HG03175 (cell line): Measurements from ENCODE around the gene PRADC1.
"Not testable (repeated sequence)": the region's sequence is repeated elsewhere in the genome, so short reads cannot be mapped to it uniquely, and the experiment has no call there.

ENCODE experiments used
- ATAC-seq: cut with Tn5 transposase; IDR thresholded peaks from one replicate; pipeline ENCODE4 v1.9.1; 2021; ENCODE audit warnings: mild to moderate bottlenecking, moderate library complexity; ENCODE audit not compliant: unreplicated experiment

PRADC1 gene

DNA sequence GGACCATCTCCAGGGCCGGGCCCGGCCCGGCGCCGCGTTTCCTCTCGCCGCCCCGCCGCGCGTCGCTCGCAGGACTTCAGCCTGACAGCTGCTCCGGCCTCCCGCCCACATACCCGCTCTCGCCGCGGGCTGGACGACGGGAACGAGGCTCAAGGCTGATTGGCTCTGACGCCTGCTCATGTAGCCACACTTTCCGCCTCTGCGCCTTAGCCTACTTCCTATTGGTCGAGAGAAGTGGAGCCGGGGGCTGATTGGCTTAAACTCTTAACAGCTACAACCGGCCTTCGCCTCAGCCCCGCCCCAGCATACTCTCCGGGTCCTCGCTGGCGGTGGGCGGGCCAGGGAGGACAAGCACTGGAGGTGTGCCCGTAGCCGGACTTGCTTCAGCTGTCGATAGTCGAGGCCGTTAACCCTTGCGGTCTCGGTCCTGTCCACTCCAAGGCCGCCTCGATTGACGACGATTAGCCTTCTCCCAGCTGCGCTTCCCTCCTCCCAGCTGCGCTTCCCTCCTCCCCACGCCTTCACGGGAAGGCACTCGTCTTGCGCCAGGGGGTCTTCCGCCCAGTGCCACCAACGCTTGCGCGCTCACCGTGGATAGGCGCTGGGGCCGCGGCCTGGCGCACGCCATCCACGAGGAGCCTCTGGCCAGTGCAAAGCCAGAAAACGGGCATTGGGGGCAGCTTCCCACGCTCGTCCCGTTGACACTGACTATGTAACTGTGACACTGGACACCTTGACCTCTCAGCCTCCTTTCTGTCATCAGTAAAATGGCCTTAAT lies at the start of gene PRADC1:
PRADC1 (minus strand) TSS at position 86 of the 778 bp plus-strand sequence; CDS start at position 7, 79 bp downstream.
- peak; percentile 91 for ATAC-seq

DNA sequence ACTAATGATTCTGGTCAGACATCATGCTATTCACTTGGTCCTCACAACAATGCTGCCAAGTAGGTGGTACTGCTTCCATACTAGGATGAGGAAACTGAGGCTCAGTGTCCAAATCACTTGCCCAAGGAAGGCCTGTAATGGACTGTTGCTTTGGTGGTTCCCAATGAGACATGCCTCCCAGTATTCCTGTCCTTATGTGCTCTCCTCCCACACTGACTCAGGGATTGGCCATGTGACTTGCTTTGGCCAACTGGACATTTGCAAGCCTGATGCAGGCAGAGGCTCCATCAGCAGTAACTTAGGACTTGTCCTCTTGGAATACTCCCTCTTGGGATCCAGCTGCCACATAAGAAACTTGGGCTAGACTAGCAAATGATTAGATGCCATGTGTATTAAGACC lies 48.2 kb upstream of the PRADC1 start:
- ATAC-seq = no peak

DNA sequence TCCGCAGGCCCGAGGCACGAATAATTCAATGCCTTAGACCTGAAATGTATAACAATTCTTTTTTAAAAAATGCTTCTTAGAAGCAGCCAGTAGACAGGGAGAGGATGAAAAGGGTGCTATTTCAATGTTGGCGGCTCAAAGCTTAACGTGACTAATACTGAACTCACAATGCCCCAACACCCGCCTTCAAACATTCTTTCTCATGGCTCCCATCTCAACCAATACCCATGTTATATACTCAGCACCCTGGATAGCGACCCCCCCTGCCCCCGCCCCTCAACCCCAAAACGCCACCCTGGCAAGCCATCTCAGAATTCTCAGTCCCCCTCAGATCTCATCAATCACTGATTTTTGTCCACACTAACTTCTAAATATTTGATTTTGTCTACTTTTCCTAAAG lies 46.8 kb upstream of the PRADC1 start:
- ATAC-seq = no peak

DNA sequence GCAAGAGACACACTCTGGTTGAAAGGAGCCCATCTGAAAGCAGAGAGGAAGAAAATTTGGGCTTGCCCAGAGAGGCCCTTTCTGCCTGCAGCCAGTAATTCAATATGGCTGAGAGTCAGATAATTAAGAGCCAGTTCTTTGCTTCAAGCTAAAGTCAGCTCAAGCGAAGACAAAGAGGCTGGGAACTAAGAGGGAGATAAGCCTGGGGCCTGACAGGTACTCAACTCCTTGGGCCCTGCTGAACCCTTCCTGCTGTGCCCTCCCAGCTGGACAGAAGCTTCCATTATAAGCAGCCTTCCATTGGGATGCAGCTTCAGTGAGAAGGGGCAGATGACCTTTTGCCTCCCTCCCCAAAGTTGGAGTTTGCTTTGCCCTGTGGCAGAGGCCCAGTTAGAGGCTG lies 39.2 kb upstream of the PRADC1 start:
- ATAC-seq = no peak

DNA sequence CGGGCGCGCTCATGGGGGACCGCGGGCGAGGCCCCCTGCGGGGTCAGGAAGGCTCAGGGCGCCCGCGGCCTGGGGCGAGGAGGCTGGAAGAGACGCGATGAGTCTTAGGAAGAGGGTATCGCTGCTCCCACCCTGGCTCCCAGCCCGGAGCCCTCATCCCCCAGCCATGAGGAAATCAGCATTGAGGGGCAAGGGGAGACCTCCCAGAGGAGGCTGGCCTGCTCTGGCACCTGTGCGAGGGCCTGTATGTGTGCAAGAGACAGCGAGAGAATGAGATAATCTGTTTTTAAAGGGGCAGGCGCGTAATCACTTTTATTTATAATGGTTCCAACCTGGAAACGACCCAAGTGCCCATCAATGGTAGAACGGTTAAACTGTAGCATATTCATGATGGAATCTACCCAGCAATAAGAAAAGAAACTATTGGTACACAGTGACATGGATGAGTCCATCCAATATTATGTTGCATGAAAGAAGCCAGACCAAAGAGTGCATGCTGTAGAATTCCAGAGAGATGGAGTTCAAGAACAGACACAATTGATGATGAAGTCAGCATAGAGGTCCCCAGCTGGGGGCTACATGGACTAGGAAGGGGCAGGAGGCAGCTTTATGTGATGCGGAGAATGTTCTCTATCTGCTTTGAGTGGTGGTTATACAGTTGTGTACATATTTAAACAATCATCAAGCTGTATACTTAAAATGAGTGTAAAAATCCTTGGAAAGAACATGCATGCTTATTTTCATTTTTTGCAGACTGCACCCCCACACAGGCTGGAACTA lies 36.8 kb upstream of the PRADC1 start:
- peak; percentile 18 for ATAC-seq

DNA sequence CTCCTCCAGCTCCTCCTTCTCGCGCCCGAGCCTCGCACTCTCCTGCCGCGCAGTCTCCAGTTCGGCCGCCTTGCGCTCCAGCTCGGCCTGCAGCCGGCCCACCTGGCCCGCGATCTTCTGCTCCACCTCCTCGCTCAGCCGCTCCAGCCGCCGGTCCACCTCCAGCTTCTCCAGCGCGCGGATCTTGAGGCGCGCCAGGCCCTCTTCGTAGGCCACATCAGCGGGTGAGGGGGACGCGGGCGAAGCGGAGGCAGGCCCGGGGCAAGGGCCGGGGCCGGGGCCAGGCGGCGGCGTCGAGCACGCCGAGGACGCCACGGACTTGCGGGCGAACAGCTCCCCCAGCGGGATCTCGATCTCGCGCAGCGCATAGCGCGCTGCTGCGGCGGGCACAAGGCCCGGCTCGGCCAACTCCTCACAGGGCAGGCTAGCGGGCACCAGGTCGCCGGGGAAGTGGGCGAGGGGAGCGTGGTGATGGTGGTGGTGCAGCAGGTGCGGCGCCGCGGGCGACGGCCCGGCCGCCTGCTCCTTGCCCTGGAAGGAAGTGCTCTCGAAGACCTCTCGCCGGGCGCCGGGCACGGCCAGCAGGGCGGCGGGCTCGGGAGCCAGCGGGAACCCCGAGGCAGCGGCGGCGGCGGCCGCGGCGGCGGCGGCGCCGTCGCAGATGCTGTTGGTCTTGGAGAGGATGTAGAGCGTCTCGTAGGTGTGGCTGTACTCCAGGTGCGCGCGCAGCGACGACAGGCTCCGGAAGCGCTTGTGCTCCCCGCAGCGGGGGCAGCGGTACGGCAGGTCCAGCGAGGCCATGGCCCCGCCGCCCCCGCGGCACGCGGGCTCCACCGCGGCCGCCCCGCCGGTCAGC lies 36.0 kb upstream of the PRADC1 start:
- ATAC-seq = peak; percentile 84

DNA sequence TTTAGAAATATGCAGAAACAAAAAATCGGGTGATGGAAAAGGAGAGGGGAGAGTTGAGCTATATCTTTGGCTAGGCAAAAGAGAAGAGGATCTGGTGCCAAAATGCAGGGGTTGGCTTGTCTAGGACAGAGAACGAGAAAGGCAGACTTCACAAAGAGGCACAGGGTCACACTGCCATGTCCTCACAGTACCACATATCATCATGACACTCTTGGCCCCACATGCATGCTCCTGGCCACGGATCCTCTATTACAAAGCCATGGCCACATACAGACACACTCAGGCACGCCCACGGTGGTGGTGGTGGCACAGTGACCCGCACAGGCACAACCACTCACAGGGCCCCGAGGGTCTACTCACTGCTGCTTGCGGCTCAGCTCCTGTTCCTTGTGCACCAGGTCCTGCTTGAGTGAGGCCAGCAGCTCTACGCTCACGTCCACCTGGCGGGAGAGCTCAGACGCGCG lies 35.4 kb upstream of the PRADC1 start:
- no peak for ATAC-seq

DNA sequence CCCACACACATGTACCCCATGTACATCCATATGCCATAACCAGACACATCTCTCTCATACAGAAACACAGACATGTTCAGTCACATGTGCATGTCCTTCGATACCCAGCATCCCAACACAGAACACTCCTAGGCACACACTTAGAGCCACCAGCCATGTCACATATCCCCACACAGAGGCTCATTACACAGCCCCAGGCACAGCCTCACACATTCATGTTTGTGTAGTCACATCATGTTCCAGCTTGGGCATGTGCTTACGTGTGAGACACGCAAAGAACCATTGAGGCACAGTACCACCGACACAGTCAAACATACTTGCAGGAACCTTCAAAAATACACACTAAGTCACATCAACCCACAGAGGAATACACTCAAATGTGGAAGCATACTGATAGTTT lies 34.0 kb upstream of the PRADC1 start:
- ATAC-seq = no peak

DNA sequence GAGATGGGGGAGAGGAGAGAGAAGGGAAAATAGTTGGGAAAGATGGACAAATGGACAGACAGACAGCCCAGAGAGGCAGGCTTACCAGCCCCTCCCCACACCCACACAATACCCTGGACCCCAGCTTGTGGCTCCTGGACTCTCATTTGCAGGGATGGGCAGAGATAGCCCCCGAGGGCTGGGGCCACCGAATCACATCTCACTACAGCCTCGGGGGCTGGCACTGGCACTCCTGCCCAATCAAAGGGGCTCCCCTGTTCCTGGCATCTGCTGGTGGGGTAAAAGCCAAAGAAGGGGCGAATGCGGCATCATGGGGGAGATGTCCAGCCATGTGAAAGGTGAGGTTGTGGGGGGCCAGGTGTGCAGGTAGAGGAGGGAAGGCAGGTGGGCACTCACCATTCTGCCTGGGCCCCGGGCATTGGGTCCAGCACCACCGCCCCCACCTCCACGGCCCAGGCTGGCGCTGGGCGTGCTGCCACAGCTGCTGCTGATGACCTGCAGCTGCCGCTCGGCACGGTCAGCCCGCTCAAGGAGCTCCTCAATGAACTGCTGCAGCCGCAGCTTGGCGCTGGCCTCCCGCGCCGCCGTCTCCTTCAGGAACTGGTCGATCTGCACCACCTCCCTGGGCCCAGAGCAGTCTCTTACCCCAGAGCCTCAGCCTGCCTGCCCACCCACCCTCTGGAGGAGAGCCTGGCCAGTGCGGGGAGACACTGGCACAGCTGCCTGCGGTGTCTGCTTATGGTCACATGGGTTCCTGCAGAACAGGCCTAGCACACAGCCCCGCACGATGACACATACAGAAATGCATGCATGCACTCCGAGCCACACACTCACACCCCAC lies 33.2 kb upstream of the PRADC1 start:
- ATAC-seq = no peak

DNA sequence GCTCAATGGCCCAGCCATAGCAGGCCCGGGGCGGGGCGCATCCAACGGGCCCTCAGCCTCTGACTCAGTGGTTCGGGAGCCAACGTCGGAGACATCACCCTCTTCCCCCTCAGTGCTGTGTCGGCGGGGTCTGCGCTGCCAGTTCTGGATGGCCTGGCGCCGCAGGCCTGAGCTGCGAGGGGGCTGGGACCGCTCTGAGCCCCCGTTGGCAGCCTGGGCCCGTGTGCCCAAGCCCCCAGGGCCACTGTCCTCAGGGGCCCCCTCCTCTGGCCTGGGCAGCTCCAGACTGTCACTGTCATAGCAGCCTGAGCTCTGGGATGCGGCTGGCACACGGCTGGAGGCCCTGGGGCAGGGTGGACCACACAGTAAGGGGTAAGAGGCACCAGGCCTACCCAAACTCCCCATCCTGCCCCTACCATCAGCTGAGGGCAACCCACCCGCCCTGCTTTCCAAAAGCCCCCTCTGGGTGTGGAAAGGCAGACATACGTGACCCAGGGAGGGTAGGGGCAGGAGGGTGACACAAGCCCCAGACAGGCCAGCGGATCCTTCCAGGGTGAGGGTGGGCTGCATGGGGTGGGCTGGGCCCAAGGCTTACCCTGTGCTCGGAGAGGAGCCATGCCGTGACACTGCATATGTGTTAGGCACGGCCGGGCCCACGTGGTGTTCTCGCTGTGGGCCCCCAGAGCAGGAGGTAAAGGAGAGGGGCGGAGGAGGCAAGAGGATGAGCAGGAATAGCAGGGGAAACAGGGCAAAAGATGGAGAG lies 32.4 kb upstream of the PRADC1 start:
- ATAC-seq = no peak

DNA sequence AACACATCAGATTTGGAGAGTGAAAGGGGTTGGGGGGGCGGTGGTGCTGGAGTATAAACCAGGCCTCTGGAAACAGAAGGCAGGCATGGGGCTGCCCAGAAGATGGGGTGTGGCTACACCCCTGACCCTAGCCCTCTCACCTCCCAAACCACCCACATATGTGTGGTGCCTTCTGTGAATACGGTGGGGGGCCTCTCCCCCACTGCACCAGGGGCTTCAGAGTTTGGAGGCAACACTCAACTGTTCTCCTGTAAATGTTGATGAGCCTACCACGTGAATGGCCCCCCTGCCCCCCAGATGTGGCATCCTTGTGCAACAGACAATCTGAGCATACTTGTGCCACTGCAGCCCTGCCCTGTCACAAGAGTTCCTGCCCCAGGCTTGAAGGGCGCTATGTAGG lies 31.7 kb upstream of the PRADC1 start:
- ATAC-seq = no peak

DNA sequence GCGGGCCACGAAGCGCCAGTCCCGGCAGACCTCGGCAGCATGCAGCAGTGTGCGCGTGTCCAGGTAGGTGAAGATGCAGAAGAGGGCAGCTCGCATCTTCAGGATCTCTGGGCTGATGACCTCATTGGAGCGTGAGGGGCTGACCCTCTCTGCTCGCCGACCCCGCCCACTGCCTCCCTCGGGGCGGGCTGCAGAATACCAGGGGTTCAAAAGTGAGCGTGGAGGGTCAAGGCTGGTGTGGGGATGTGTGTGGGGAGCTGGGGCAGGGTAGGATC lies 31.2 kb upstream of the PRADC1 start:
- no peak for ATAC-seq

DNA sequence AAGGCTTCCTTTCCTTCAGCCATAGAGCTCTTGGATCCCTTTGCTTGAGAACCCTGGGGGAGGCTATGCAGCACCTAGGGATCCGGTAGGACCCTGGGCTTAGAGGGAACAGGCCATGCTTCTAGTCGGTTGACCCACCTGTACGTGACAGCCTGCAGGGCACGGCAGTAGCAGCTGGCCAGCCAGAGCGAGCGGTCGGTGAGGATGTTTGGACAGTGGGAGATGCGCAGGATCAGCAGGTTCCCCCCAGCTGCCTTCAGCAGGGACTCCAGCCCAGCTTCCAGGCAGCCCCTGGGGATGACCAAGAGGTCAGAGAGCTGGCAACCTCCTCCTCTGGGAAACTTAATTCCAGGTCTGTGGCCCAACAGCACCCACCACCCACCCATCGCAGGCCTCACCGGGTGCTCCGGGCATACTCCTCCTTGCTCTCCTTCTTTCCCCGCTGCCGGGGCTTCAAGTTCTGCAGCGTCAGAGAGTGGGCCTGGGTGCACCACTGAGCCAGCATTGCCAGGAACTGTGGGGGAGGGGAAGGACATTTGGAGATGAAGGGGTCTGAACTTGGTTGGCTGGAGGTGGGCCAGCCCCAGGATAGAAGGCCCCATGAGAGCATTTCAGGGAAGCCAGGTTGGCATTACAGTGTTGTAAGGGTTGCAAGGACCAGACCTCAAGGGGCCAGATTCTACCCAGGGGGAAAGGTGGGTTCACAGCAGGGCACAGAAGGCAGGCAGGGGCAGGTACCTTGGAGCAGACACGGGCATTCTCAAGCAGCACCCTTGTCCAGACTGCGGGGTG lies 30.7 kb upstream of the PRADC1 start:
- ATAC-seq = no peak

DNA sequence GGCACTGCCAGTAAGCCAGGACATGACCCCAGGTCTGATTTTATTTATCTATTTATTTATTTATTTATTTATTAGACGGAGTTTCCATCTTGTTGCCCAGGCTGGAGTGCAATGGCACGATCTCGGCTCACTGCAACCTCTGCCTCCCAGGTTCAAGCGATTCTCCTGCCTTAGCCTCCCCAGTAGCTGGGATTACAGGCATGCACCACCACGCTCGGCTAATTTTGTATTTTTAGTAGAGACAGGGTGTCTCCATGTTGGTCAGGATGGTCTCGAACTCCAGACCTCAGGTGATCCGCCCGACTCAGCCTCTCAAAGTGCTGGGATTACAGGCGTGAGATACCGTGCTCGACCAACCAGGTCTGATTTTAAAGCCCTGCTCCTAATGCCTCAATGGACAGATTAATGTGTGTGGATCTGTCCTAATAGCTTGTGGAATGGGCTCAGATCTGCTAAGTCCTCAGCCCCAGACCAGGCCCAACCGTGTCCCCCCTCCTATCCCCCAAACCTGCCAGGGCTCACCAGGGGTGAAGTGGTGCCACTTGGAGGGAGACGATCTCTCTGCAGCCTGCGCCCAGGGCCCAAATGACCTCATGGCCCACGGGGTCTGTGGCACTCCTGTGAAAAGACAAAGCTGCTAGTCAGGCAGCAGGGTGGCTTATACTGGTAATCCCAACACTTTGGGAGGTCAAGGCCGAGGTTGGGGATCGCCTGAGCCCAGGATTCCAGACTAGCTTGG lies 29.8 kb upstream of the PRADC1 start:
- ATAC-seq = not testable (repeated sequence)

DNA sequence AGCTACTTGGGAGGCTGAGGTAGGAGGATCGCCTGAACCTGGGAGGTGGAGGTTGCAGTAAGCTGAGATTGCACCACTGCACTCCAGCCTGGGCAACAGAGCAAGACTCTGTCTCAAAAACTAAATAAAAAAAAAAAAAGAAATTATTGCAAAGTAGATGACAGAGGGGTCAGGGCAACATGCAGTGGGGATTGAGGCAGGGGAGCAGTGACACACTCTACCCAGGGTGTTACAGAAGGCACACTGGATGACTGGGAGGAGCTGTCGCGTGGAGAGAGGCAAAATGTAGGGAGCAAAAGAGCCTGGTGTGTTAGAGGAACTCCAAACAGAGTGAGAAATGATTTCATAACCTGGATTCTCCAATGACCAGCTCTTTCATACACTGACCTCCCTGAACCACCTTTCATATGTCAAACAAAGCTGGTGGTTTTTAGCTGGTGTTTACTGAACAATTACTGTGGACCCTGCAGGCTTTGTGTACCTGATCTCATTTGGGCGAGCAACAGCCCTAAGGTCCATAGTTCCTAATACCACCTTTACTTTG lies 29.1 kb upstream of the PRADC1 start:
- no peak for ATAC-seq

DNA sequence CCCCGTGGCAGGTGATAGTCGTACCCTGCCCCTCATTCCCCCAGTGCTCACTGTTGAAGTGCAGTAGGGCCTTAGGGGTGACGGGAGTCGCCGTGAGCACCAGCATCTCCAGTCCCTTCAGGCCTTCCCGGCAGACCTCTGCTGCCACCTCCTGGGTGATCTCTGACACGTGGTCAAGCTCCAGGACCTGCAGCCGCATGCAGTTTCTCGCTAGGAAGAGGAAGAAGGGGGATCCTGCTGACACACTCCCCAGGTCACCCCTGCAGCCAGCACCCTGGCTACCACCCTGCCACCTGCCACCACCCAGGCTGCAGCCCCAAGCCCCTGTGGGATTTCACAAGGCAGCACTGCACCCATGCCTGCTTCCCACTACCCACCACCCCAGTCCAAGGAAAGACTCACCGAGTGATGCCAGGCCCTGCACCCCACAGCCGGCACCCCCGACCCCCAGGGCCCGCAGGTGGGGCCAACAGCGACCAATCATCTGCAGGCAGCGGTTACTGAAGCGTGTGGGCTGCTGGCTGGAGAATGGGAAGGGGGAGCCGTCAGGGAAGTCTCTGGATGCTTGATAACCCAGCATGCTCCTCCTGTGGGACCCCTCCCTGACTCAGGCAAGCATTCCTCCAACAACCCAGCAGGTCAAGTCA lies 27.4 kb upstream of the PRADC1 start:
- no peak for ATAC-seq

DNA sequence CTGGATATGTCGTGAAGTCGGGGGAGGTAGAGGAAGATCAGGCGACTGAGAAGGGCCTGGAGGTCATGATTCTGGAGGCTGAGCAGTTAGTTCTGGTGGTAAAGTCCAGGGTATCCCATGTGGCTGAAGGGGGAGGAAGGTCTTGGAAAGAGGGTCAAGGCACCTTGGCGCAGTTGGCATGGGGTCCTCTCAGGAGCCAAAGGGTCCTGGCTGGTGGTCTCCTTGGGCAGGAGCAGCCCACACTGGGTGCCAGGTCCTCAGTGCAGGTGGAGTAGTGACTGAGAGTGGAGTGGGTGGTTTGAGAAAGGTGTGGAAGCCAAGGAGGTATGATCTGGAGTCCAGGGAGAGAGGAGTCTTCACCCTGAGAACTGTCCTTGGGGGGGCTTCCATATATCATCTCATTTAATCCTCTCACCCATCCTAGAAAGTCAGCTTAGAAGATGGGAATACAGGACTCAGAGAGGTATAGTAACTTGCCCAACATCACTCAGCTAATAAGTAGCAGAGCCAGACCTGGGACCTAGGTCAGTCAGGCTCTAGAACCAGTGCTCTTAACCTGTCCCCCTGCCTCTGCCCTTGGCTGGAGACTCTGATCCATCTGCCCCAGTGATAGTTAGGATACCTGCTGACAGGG lies 26.8 kb upstream of the PRADC1 start:
- ATAC-seq = no peak
